ENCODE measurements around the gene NFE2L3. TPM values are rescaled to one million over a fixed set of nuclear protein-coding genes. Genes with fewer than 3 reads are reported as not detected.
"Not testable (repeated sequence)": the region's sequence is repeated elsewhere in the genome, so short reads cannot be mapped to it uniquely, and the experiment has no call there.

The NFE2L3 gene
- total RNA-seq, 1 donor from 2014 or later: 10.3 TPM

DNA sequence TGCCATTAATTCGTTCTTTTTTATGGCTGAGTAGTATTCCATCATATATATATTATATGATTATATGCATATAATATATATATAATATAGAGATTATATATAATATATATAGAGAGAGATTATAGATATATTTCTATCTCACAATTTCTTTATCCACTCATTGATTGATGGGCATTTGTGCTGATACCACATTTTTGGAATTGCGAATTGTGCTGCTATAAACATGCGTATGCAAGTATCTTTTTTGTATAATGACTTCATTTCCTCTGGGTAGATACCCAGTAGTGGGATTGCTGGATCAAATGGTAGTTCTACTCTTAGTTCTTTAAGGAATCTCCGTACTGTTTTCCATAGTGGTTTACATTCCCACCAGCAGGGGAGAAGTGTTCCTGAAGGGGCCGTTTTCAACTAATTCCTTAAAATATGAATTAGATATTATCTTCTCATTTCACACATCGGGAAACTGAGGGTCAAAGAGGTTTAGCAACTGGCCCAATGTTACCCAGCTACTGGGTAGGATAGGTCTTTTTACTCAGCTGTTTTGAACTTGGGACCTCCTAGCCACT, 16.5 kb downstream of the NFE2L3 start:
- DNase-seq (ENCODE audit: low read depth in 2 of 2): no peak

DNA sequence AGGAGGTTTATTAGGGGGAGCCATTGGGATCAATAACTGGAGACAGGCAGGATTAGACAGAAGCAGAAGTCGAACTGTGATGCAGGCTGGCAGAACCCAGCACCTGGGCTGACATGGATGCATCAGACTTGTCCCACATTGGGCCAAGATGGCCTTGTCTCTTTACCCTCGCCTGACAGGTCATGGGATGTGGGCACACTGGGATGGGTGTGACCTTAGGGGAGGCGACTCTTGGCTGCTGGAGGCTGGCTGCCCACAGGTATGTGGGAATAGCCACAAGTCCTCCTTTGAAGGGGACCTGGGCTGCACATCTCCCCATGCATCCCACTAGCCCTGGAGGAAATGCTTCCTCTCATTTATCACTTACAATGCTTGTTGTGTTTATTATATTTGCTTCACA, 17.3 kb downstream of the NFE2L3 start:
- DNase-seq (ENCODE audit: low read depth in 2 of 2): no peak

DNA sequence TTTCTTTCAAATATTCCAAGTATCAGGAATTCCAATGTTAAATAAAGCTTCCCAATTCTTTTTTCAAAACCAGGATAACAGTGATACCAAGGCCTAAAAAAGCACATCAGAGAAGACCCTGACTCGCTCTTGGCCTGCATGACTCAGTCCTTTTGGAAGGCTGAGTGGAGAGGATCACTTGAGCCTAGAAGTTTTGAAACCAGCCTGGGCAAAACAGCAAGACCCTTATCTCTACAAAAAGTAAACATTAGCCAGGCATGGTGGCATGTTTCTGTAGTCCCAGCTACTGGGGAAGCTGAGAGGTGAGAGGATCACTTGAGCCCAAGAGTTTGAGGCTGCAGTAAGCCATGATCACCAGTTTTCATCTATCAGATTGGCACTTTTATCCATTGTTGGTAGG, 18.7 kb downstream of the NFE2L3 start:
- no peak for DNase-seq (ENCODE audit: low read depth in 2 of 2)

DNA sequence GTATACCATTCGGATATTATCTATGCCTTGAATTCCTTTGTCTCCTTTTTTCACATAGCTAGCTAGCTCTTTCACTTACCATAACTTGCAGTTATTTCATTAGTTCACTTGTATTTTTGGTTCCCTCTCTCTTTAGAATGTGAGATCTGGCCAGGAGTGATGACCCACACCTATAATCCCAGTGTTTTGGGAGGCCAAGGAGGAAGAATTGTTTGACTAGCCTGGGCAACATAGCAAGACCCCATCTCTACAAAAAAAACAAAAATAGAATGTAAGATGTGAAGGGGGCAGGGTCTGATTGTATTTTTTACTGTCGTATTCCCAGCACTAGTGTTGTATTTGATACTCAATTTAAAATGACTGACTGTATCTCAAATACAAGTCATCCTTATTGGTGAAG, 19.6 kb downstream of the NFE2L3 start:
- DNase-seq (ENCODE audit: low read depth in 2 of 2): no peak

DNA sequence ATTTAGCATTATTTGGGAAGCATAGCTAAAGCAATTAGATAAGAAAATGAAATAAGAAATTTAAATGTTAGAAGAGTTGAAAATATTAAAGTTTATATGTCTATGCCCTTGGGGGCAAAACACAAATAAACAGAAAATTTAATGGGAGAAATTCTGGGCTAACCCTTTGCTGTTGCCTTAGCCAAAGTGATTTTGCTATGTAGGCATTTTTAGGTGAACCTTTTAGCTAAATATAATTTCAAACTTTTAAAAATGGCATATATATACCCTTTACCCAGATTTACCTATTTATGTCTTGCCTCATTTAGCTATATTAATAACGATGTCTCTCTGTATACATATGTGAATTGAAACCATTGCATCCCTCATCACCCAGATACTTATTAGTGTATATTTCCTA, 20.1 kb downstream of the NFE2L3 start:
- no peak for DNase-seq (ENCODE audit: low read depth in 2 of 2)

DNA sequence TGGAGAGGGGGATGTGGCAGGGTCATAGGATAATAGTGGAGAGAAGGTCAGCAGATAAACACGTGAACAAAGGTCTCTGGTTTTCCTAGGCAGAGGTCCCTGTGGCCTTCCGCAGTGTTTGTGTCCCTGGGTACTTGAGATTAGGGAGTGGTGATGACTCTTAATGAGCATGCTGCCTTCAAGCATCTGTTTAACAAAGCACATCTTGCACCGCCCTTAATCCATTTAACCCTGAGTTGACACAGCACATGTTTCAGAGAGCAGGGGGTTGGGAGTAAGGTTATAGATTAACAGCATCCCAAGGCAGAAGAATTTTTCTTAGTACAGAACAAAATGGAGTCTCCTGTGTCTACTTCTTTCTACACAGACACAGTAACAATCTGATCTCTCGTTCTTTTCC, 23.9 kb downstream of the NFE2L3 start:
- not testable (repeated sequence) for DNase-seq (ENCODE audit: low read depth in 2 of 2)

DNA sequence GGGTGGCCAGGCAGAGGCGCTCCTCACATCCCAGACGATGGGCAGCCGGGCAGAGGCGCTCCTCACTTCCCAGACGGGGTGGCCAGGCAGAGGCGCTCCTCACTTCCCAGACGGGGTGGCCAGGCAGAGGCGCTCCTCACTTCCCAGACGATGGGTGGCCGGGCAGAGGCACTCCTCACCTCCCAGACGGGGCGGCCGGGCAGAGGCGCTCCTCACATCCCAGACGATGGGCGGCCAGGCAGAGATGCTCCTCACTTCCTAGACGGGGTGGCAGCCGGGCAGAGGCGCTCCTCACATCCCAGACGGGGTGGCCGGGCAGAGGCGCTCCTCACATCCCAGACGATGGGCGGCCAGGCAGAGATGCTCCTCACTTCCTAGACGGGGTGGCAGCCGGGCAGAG, 24.7 kb downstream of the NFE2L3 start:
- not testable (repeated sequence) for DNase-seq (ENCODE audit: low read depth in 2 of 2)

DNA sequence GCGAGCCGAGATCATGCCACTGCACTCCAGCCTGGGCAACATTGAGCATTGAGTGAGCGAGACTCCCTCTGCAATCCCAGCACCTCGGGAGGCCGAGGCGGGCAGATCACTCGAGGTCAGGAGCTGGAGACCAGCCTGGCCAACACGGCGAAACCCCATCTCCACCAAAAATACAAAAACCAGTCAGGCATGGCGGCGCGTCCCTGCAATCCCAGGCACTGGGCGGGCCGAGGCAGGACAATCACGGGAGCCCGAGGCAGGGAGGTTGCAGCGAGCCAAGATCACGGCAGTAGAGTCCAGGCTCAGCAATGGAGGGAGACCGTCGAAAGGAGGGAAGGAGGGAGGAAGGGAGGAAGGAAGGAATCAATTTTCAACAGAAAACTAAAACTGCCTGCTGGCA, 25.3 kb downstream of the NFE2L3 start:
- not testable (repeated sequence) for DNase-seq (ENCODE audit: low read depth in 2 of 2)

DNA sequence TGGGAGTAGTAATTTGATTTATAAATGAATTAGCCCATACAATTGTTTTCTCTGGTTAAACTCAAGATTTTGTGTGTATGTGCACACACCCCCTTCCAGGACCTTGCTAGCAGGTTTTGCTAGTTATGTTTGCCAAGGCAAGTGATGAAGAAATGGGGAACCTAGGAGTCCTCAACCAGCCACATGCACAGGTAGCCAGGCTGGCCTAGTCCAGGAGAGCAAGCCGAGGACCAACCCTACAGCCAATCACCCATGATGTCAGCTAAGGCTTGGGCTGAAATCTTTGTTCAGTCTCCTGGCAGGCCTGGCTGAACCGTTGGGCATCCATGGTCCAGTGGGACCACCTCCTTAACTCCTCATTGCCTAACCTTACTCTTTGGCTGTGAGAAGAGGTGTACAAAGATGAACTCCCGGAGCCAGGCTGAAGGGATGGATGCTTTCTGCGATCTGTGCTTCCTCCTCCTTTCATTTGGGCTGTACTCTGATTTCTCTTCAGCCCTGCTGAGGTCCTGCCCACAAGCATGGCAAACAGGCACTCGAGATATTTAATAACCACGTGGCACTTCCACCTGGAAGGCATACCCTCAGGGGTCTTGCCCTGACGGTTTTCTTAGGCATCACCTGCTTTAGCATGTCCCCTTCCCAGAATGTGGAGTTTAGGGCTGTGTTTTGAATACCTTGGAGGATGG, 26.4 kb downstream of the NFE2L3 start:
- no peak for DNase-seq (ENCODE audit: low read depth in 2 of 2)

DNA sequence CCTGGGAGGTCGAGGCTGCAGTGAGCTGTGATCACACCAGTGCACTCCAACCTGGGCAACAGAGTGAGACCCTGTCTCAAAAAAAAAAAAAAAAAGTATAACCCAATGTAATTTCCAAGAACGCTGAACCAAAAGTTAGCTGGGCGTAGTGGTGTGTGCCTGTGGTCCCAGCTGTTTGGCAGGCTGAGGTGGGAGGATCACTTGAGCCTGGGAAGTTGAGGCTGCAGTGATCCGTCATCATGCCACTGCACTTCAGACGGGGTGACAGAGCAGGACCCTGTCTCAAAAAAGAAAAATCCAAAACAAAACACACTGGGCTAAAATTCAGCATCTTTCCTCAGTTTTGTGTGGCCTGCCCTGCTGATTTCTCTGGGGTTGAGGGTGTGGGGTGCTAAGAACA, 27.4 kb downstream of the NFE2L3 start:
- DNase-seq (ENCODE audit: low read depth in 2 of 2): no peak

DNA sequence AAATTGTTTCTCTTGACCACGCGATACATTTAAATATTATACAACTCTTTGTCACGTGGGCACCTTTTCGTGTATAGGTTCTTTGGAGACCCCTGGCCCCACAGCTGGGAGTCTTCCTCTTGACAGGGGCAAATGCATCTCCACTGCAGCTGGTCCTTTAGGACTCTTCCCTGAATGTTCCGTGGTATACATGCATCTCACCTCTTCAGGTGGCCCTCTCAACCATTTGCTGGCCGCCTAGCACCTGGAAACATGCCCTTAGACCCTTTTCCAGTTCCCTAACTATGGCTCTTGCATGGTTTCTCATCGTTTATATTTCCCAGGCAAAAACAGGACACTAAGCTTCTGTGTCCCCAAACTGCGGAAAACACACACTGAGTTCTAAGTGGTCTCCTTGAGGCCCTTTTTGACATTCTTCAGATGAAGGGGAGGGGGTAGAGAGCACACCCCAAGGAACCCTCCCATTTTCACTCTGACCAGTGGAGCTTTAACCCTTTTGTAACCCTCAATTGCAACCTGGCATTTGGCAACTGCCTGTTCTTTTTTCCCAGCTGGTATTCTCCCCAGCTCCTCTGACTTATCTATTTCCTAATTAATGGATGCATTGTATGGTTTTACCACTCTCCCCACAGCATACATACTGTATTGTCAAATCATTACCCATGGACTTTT, 28.0 kb downstream of the NFE2L3 start:
- DNase-seq (ENCODE audit: low read depth in 2 of 2): no peak

DNA sequence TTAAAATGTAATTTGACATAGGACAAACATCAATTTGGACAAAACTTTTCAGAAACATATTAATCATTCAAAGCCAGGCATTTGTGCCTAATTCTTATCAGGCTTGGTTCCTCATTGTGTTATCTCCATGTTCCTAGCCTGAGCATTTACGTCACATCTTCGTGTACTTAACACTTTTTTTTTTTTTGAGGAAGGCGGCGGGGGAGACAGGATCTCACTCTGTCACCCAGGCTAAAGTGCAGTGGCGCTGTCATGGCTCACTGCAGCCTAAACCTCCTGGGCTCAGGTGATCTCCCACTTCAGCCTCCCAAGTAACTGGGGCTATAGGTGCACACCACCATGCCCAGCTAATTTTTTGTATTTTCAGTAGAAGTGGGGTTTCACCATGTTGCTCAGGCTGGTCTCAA, 28.8 kb downstream of the NFE2L3 start:
- no peak for DNase-seq (ENCODE audit: low read depth in 2 of 2)

DNA sequence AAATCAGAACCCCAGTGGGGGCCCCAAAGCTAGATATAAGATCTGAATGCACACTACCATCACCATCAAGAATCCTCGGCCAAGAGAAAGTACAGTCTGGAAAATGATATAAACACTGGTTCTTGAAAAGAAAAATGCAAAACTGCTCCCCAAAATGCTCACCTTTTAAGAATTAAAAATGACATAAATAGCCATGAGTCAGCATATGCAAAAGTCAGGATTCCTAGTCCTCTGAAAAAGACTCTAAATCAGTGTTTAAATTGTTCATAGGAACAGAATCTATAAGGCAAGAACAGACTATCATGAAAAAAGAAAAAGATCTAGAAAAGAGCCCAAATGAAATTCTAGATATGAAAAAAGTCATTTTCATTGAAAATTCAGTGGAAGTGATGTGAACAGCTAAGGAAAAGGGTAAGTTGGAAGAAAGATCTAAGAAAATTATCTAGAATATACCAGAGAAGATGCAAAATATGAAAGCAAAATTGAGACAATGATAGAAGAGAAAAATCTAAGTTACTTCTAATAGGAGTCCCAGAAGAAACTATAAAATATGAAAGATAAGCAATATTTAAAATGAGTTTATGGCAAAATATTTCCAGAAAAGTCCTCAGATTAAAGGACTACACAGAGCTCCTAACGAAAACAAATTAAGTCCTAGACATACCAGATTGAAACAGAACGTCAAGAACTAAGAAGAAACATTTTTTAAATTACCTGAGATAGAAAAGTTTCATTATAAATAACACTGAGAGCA, 29.7 kb downstream of the NFE2L3 start:
- no peak for DNase-seq (ENCODE audit: low read depth in 2 of 2)

DNA sequence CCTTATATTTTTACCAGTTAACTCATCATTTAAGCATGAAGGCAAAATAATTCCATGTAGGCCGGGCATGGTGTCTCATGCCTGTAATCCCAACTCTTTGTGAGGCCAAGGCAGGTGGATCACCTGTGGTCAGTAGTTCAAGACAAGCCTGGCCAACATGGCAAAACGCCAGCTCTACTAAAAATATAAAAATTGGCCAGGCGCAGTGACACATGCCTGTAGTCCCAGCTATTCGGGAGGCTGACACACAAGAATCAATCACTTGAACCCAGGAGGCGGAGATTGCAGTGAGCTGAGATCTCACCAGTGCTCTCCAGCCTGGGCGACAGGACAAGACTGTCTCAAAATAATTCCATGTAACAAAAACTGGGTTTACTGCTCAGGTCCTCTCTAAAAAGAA, 30.3 kb downstream of the NFE2L3 start:
- no peak for DNase-seq (ENCODE audit: low read depth in 2 of 2)

DNA sequence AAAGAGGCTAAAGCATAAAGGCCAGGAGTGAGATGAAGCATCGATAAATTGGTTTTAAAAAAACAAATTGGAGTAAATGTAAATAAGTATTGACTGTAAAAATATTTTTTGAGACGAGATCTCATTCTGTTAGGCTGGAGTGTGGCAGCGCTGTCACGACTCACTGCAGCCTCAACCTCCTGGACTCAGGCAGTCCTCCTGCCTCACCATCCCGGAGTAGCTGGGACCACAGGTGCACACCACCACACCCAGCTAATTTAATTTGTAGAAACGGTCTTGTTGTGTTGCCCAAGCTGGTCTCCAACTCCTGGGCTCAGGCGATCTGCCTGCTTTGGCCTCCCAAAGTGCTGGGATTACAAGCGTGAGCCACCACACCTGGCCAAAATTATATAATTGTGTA, 30.7 kb downstream of the NFE2L3 start:
- no peak for DNase-seq (ENCODE audit: low read depth in 2 of 2)

DNA sequence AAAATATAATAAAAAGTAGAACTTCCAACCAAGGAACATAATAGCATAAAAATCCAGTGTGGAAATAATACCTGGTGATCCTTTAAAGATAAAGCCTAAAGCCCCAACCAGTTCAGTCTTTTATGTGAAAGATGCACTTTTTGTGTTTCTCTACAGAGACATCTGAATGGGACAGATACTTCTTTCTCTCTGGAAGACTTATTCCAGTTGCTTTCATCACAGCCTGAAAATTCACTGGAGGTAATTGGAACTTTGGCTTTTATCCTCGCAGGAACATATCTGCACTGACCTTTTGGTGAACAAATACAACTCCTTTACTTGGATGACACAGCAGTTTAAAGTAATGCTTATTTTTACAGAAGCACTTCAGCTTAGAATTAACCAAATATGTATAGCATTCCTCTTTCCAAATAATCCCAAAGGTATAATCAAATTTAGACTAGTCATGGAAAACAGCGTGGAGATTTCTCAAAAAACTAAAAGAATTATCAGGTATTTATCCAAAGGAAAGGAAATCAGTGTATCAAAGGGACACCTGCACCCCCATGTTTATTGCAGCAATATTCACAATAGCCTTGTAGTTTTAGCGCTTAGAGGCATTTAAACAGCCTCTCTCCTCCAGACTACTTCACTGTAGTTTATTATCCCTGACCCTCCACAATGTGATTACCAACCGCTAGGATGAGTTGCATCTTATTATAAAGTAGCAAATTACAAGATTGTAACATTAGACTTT, 31.7 kb downstream of the NFE2L3 start:
- DNase-seq (ENCODE audit: low read depth in 2 of 2): no peak

DNA sequence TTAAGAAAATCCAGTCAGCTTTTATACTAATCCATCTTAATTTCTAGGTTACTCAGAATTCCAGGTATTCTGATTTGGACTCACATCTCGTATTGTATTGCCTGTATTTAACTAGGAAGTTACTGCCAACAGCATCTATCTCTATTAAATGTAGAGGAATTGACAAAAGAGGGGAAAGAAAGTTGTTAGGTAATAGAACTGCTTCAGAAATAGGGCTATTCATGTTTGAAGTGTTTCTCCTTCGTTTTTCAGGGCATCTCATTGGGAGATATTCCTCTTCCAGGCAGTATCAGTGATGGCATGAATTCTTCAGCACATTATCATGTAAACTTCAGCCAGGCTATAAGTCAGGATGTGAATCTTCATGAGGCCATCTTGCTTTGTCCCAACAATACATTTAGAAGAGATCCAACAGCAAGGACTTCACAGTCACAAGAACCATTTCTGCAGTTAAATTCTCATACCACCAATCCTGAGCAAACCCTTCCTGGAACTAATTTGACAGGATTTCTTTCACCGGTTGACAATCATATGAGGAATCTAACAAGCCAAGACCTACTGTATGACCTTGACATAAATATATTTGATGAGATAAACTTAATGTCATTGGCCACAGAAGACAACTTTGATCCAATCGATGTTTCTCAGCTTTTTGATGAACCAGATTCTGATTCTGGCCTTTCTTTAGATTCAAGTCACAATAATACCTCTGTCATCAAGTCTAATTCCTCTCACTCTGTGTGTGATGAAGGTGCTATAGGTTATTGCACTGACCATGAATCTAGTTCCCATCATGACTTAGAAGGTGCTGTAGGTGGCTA, 32.5 kb downstream of the NFE2L3 start:
- not testable (repeated sequence) for DNase-seq (ENCODE audit: low read depth in 2 of 2)

DNA sequence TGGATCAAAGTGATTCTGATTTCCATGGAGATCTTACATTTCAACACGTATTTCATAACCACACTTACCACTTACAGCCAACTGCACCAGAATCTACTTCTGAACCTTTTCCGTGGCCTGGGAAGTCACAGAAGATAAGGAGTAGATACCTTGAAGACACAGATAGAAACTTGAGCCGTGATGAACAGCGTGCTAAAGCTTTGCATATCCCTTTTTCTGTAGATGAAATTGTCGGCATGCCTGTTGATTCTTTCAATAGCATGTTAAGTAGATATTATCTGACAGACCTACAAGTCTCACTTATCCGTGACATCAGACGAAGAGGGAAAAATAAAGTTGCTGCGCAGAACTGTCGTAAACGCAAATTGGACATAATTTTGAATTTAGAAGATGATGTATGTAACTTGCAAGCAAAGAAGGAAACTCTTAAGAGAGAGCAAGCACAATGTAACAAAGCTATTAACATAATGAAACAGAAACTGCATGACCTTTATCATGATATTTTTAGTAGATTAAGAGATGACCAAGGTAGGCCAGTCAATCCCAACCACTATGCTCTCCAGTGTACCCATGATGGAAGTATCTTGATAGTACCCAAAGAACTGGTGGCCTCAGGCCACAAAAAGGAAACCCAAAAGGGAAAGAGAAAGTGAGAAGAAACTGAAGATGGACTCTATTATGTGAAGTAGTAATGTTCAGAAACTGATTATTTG, 33.3 kb downstream of the NFE2L3 start:
- DNase-seq (ENCODE audit: low read depth in 2 of 2): no peak

DNA sequence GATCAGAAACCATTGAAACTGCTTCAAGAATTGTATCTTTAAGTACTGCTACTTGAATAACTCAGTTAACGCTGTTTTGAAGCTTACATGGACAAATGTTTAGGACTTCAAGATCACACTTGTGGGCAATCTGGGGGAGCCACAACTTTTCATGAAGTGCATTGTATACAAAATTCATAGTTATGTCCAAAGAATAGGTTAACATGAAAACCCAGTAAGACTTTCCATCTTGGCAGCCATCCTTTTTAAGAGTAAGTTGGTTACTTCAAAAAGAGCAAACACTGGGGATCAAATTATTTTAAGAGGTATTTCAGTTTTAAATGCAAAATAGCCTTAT, 33.8 kb downstream of the NFE2L3 start:
- DNase-seq (ENCODE audit: low read depth in 2 of 2): no peak
